SH-SY5Y (cell line): ENCODE measurements around the gene TCTN1.

Source experiments
- GATA2 ChIP-seq: IDR thresholded peaks from 2 replicates; pipeline ENCODE4 v1.6.1; 2011; ENCODE audit warnings: mild to moderate bottlenecking, low read depth, low read length
- GATA3 ChIP-seq: IDR thresholded peaks from 2 replicates; pipeline ENCODE4 v1.6.1; 2011; ENCODE audit warnings: low read depth, mild to moderate bottlenecking, low read length, moderate library complexity

DNA sequence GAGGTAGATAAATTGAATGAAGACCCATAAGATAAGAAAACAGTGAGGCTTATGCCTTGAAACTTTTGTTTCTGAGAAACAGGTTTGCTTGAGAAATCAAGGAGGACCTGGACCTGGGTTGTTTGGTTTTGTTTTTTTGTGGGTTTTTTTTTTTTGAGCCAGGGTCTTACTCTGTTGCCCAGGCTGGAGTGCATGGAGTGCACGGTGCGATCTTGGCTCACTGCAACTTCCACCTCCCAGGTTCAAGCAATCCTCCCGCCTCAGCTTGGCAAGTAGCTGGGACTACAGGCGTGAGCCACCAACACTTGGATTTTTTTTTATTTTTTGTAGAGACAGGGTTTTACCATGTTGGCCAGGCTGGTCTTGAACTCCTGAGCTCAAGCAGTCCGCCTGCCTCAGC is 21.9 kb upstream of the TCTN1 start:
- TF ChIP-seq GATA2 (no peak), GATA3 (no peak)
